NCI-H2227 (cell line): ENCODE measurements around the gene AP4S1.
"Not testable (repeated sequence)": the region's sequence is repeated elsewhere in the genome, so short reads cannot be mapped to it uniquely, and the experiment has no call there.

Experiments used
- DNase-seq: peaks from one replicate; lab custom pipeline; 2025; ENCODE audit not compliant: unreplicated experiment; lab: John Stamatoyannopoulos, UW

The AP4S1 gene

GRCh38 chr14:31042300-31042699 is 16.9 kb downstream of the AP4S1 start:
- DNase-seq = no peak

GRCh38 chr14:31042893-31043292 is 17.4 kb downstream of the AP4S1 start:
- not testable (repeated sequence) for DNase-seq

- no peak for DNase-seq
These were observed 17.9 kb downstream of the AP4S1 start for GRCh38 chr14:31043379-31043778.

- no peak for DNase-seq
These were observed 20.1 kb downstream of the AP4S1 start for GRCh38 chr14:31045501-31046080.

- no peak for DNase-seq
These were observed 22.1 kb downstream of the AP4S1 start for GRCh38 chr14:31047503-31047902.

- DNase-seq = no peak
These were observed 25.6 kb downstream of the AP4S1 start for GRCh38 chr14:31051023-31051422.

DNA sequence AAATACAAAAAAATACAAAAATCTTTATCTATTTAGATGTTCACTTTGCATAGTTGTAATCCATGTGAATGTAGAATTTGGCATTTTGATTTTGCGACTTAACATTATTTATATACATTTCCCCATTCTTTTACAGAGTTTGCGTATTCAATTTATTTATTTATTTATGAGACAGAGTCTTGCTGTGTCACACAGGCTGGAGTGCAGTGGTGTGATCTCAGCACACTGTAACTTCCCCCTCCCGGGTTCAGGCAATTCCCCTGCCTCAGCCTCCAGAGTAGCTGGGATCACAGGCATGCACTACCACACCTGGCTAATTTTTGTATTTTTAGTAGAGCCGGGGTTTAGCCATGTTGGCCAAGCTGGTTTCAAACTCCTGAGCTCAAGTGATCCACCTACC is 26.1 kb downstream of the AP4S1 start:
- DNase-seq = no peak

DNA sequence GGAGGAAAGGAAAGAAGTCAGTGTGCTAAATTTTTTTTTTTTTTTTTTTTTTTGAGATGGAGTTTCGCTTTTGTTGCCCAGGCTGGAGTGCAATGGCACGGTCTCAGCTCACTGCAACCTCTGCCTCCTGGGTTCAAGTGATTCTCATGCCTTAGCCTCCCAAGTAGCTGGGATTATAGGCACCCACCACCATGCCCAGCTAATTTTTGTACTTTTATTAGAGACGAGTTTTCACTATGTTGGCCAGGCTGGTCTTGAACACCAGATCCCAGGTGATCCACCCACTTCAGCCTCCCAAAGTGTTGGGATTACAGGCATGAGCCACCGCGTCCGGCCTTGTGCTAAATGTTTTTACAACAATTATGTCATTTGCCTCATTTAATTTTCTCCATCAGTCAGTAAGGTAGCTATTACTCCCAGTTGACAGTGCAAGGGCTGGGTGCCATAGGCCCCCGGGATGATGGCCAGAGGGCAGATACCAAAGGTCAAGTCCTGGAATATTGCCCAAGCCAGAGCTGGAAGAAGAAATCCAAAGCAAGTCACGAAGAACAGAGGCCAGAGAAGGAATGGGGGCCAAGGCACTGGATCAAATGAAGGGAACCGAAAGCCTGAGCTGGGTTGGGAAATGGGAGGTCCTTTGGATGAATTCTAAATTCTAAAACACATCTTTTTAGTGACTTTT is 27.6 kb downstream of the AP4S1 start:
- DNase-seq = not testable (repeated sequence)

DNA sequence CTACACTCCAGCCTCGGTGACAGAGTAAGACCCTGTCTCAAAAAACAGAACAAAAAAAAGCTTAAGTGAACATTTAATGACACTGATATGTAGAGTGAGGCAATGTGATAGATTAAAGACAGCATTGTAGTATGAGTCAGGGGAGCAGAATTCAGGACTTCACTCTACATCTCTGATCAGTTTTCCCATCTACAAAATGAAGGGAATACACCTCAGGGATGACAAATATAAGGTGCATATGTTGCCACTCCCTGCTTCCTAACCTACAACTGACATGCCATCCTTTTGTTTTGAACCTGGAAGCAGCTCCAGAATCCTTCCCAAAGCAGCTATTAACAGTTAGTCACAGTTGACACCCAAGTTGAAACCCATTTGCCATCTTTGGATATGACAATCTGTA is 31.6 kb downstream of the AP4S1 start:
- DNase-seq = no peak

DNA sequence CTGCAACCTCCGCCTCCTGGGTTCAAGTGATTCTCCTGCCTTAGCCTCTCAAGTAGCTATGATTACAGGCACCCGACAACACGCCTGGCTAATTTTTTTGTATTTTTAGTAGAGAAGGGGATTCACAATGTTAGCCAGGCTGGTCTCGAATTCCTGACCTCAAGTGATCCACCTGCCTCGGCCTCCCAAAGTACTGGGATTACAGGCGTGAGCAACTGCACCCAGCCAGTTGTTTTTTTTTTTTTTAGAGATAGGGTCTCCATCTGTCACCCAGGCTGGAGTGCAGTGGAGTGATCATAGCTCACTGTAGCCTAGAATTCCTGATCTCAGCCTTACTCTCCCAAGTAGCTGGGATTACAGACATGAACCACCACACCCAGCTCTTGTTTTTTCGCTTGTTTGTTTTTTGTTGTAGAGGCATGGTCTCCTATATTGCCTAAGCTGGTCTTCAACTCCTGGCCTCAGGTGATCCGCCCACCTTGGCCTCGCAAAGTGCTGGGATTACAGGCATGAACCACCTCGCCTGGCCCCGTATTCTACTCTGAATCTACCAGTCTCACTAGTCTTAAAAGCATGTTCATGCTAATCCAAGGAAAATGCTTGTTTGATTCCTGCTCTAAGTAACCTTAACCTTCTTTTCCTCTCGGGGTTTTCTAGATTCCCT is 32.4 kb downstream of the AP4S1 start:
- no peak for DNase-seq

- DNase-seq = no peak
These were observed 33.9 kb downstream of the AP4S1 start for GRCh38 chr14:31059152-31059924.

- DNase-seq = no peak
These were observed 34.9 kb downstream of the AP4S1 start for GRCh38 chr14:31060253-31060875.

- DNase-seq = not testable (repeated sequence)
These were observed 37.5 kb downstream of the AP4S1 start for GRCh38 chr14:31062908-31063307.

GRCh38 chr14:31068235-31068634 is 42.8 kb downstream of the AP4S1 start:
- no peak for DNase-seq

GRCh38 chr14:31069343-31069742 is 43.9 kb downstream of the AP4S1 start:
- no peak for DNase-seq

- no peak for DNase-seq
These were observed 45.0 kb downstream of the AP4S1 start for GRCh38 chr14:31070431-31070830.

DNA sequence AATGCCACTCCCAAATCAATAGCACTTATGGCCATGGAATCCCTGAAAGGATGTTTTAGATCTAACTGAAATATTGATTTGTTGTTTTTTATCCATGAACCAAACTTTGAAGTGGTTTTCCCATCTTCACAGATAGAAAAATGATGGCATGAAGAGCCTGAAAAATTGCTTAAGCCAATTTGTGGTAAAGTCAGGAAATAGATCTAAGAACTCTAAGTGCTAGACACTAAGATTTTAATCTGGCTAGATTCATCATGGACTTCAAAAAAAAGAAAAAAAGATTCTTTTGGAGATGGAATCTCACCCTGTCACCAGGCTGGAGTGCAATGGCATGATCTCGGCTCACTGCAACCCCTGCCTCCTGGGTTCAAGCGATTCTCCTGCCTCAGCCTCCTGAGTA is 45.7 kb downstream of the AP4S1 start:
- DNase-seq = no peak

GRCh38 chr14:31075144-31075543 is 49.7 kb downstream of the AP4S1 start:
- DNase-seq = no peak

DNA sequence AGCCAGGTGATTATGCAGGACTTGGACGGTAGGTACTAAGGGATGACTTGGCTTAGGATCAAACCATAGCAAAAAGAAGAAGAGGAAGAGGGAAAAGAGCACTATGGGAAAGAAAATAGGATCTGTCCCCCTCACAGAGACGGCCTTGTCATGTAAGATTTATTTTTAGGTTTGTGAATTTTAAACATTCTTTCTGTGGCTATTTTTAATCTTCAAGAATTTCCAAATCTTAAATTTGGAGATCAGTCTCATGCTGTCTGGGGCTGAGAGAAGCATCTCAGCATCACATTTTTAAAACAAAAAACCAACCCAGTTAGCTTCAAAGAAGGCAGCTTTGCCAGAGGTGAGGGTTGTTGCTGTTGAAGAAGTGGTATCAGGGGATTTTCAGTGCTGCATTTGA is 53.3 kb downstream of the AP4S1 start:
- no peak for DNase-seq

- DNase-seq = no peak
These were observed 54.6 kb downstream of the AP4S1 start for GRCh38 chr14:31080056-31080455.

DNA sequence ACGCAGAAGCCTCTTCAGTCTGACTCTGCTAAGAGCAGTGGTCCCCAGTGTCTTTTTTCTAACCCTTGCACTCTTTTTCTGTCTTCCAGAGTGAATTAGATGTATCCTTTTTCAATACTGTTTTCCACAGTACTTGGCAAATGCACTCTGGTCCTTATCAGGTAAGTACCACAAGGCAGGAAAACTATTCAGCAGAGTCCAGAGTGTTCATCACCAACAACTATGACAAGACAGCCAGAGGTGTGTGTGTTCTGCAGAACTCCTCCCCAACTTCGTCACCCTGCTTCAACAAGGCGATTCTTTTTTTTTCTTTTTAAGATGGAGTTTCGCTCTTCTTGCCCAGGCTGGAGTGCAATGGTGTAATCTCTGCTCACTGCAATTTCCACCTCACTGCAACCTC is 55.0 kb downstream of the AP4S1 start:
- DNase-seq = no peak
